CD4-positive, alpha-beta memory T cell (primary cell): Measurements from ENCODE around the gene DYRK1A. TPM values are rescaled to one million over a fixed set of nuclear protein-coding genes. Genes with fewer than 3 reads are reported as not detected.
"Not testable (repeated sequence)": the region's sequence is repeated elsewhere in the genome, so short reads cannot be mapped to it uniquely, and the experiment has no call there.

ENCODE experiments used
- CTCF ChIA-PET: fragments of 350-600 bp; sonication (Branson Sonifier 250); formaldehyde crosslinking; loops from one replicate; lab custom pipeline; 2021; ENCODE audit warnings: inconsistent platforms; ENCODE audit not compliant: partially characterized antibody; lab: Charles Lee
- POLR2A ChIA-PET: fragments of 350-600 bp; sonication (Branson Sonifier 250); formaldehyde crosslinking; loops from one replicate; lab custom pipeline; 2021; ENCODE audit not compliant: partially characterized antibody; lab: Charles Lee
- DNase-seq, 5 donors: peaks; one replicate each; pipeline versions ENCODE4 v3.0.0 to v3.0.0-alpha.2; 2020 to 2022; ENCODE audit warnings: mixed read lengths in 1 of 5
- H3K27ac ChIP-seq: one replicate; pipeline ENCODE4 v1.7.0; 2013; ENCODE audit warnings: low read depth, low read length
- H3K27me3 ChIP-seq: 2 replicates; pipeline ENCODE4 v1.7.0; 2013; ENCODE audit warnings: mild to moderate bottlenecking, low read length, moderate library complexity; ENCODE audit not compliant: insufficient read depth
- H3K36me3 ChIP-seq: 2 replicates; pipeline ENCODE4 v1.7.0; 2013; ENCODE audit warnings: mild to moderate bottlenecking, low read length, moderate library complexity; ENCODE audit not compliant: insufficient read depth
- H3K4me1 ChIP-seq: 2 replicates; pipeline ENCODE4 v1.7.0; 2013; ENCODE audit warnings: mild to moderate bottlenecking, low read length, moderate library complexity; ENCODE audit not compliant: insufficient read depth
- H3K4me3 ChIP-seq, 2 donors: one replicate each; pipeline ENCODE4 v1.7.0; 2013; ENCODE audit warnings: low read length in 2 of 2, mild to moderate bottlenecking in 1 of 2
- H3K9me3 ChIP-seq, 2 donors: one replicate each; pipeline ENCODE4 v1.7.0; 2013; ENCODE audit warnings: low read length in 2 of 2, control low read depth in 1 of 2; ENCODE audit not compliant: control insufficient read depth in 1 of 2
- H3K27ac Mint-ChIP-seq, 7 donors: one replicate each; pipeline ENCODE4 v1.8.0; 2020 to 2021; ENCODE audit warnings: mixed read lengths in 7 of 7, mild to moderate bottlenecking in 6 of 7, inconsistent platforms in 3 of 7, moderate library complexity in 3 of 7
- H3K27me3 Mint-ChIP-seq, 2 donors: one replicate each; pipeline ENCODE4 v1.8.0; 2020 to 2021; ENCODE audit warnings: mixed read lengths in 2 of 2
- H3K36me3 Mint-ChIP-seq, 2 donors: one replicate each; pipeline ENCODE4 v1.8.0; 2020 to 2021; ENCODE audit warnings: mixed read lengths in 2 of 2, inconsistent platforms in 1 of 2, mild to moderate bottlenecking in 1 of 2
- H3K4me1 Mint-ChIP-seq, 4 donors: one replicate each; pipeline ENCODE4 v1.8.0; 2020 to 2021; ENCODE audit warnings: mixed read lengths in 4 of 4, mild to moderate bottlenecking in 1 of 4
- H3K4me3 Mint-ChIP-seq, 8 donors: one replicate each; pipeline ENCODE4 v1.8.0; 2020 to 2021; ENCODE audit warnings: mixed read lengths in 8 of 8, mild to moderate bottlenecking in 7 of 8, moderate library complexity in 6 of 8, inconsistent platforms in 3 of 8
- H3K9me3 Mint-ChIP-seq, 8 donors: one replicate each; pipeline ENCODE4 v1.8.0; 2020 to 2021; ENCODE audit warnings: mixed read lengths in 8 of 8, mild to moderate bottlenecking in 5 of 8, inconsistent platforms in 3 of 8, moderate library complexity in 1 of 8
- intact Hi-C: fragments of 100-400 bp; cut with micrococcal nuclease; formaldehyde crosslinking; loops from one replicate; pipeline ENCODE4 v1.15.1; 2023
- polyA plus RNA-seq, 2 donors: library from polyadenylated mRNA; unstranded; fragments of 300-500 nt; fragmentation: Illumina TruSeq; gene quantifications; one replicate each; pipeline ENCODE4 v1.2.3, GENCODE V29; 2021
- total RNA-seq, 2 experiments: library from RNA; stranded (reverse); gene quantifications; one replicate each; pipeline ENCODE4 v1.2.3, GENCODE V29; 2021

The DYRK1A gene
- total and polyA plus RNA-seq, 4 experiments from 2014 or later, result 1.4 to 130 (median 65.2) TPM

GRCh38 chr21:37538971-37539590 is 172.5 kb downstream of the DYRK1A start:
- Mint-ChIP-seq H3K27ac (no peak overlapping the region), H3K9me3 (peaks cover 3 to 43% (median 28%) of the 10 kb centered on the region in 8 donors), H3K4me3 (no peak overlapping the region), H3K4me1 (no peaks in the 10 kb centered on the region), H3K27me3 (peaks cover 28 to 41% of the 10 kb centered on the region in 2 donors), H3K36me3 (peaks cover 2 to 3% of the 10 kb centered on the region in 2 donors)
- intact Hi-C loops, result no loop called here
- Histone ChIP-seq H3K27me3 (no peaks in the 10 kb centered on the region), H3K4me1 (no peaks in the 10 kb centered on the region), H3K36me3 (no peaks in the 10 kb centered on the region), H3K4me3 (no peak overlapping the region), H3K9me3 (no peaks in the 10 kb centered on the region), H3K27ac (no peak overlapping the region)
- CTCF ChIA-PET, result no interaction called here
- POLR2A ChIA-PET, result interaction anchor here (0.7 kb wide), 1 partner anchor 25 kb away, joined by 3 read pairs; no protein-coding TSS in a partner anchor
- no peak for DNase-seq

- H3K36me3 ChIP-seq, POLR2A ChIA-PET: not testable (repeated sequence)
Observed at GRCh38 chr21:37541128-37541527, 174.6 kb downstream of the DYRK1A start.

GRCh38 chr21:37542512-37542911 is 175.9 kb downstream of the DYRK1A start:
- no peak for DNase-seq
- no peaks in the 10 kb centered on the region for H3K27me3 ChIP-seq
- CTCF ChIA-PET, result no interaction called here
- no peaks in the 10 kb centered on the region for H3K36me3 ChIP-seq
- H3K4me1 ChIP-seq, result no peaks in the 10 kb centered on the region
- intact Hi-C loops, result no loop called here
- no peak overlapping the region for H3K4me3 Mint-ChIP-seq
- H3K9me3 ChIP-seq, result no peaks in the 10 kb centered on the region
- peaks cover 14 to 22% of the 10 kb centered on the region in 2 donors for H3K27me3 Mint-ChIP-seq
- POLR2A ChIA-PET, result no interaction called here
- H3K27ac Mint-ChIP-seq, result no peak overlapping the region
- no peak overlapping the region for H3K4me3 ChIP-seq
- peaks cover 0 to 3% (median 0%) of the 10 kb centered on the region in 4 donors for H3K4me1 Mint-ChIP-seq
- no peak overlapping the region for H3K27ac ChIP-seq
- peaks cover 2 to 3% of the 10 kb centered on the region in 2 donors for H3K36me3 Mint-ChIP-seq
- peaks cover 0 to 26% (median 13%) of the 10 kb centered on the region in 8 donors for H3K9me3 Mint-ChIP-seq

More at GRCh38 chr21:37541128-37541527, 174.6 kb downstream of the DYRK1A start:
- H3K4me3 Mint-ChIP-seq, CTCF ChIA-PET, H3K4me3 ChIP-seq, H3K27ac ChIP-seq, H3K4me1 ChIP-seq, H3K27me3 ChIP-seq, intact Hi-C loops, H3K27ac Mint-ChIP-seq, H3K9me3 ChIP-seq, H3K4me1 Mint-ChIP-seq, H3K36me3 Mint-ChIP-seq, DNase-seq: not testable (repeated sequence)
- Mint-ChIP-seq H3K9me3 (peaks cover 3 to 35% (median 22%) of the 10 kb centered on the region in 8 donors), H3K27me3 (peaks cover 16 to 22% of the 10 kb centered on the region in 2 donors)

GRCh38 chr21:37546299-37546908 is 179.8 kb downstream of the DYRK1A start:
- no peak for DNase-seq
- Mint-ChIP-seq H3K9me3 (peaks cover 0 to 19% (median 12%) of the 10 kb centered on the region in 8 donors), H3K27ac (no peak overlapping the region)

GRCh38 chr21:37546949-37547614 is 180.5 kb downstream of the DYRK1A start:
- Mint-ChIP-seq H3K4me3 (no peak overlapping the region), H3K36me3 (peaks cover 2% of the 10 kb centered on the region in 2 donors), H3K27me3 (peaks cover 8 to 17% of the 10 kb centered on the region in 2 donors), H3K27ac (no peak overlapping the region), H3K9me3 (peaks cover 0 to 12% (median 10%) of the 10 kb centered on the region in 8 donors), H3K4me1 (peaks cover 0 to 9% (median 2%) of the 10 kb centered on the region in 4 donors)
- ChIA-PET POLR2A (no interaction called here), CTCF (no interaction called here)
- Histone ChIP-seq H3K27me3 (no peaks in the 10 kb centered on the region), H3K9me3 (no peaks in the 10 kb centered on the region), H3K36me3 (no peaks in the 10 kb centered on the region), H3K4me1 (peaks cover 6% of the 10 kb centered on the region), H3K4me3 (no peak overlapping the region), H3K27ac (no peak overlapping the region)
- DNase-seq, result no peak
- intact Hi-C loops, result no loop called here

More at GRCh38 chr21:37546299-37546908, 179.8 kb downstream of the DYRK1A start:
- intact Hi-C loops, result no loop called here
- H3K9me3 ChIP-seq, result no peaks in the 10 kb centered on the region
- H3K27ac ChIP-seq, result no peak overlapping the region
- H3K27me3 Mint-ChIP-seq, result peaks cover 10 to 17% of the 10 kb centered on the region in 2 donors
- CTCF ChIA-PET, result no interaction called here
- POLR2A ChIA-PET, result no interaction called here
- peaks cover 2 to 3% of the 10 kb centered on the region in 2 donors for H3K36me3 Mint-ChIP-seq
- H3K27me3 ChIP-seq, result no peaks in the 10 kb centered on the region
- peak overlapping the region in 1 of 8 donors; percentile 34 for H3K4me3 Mint-ChIP-seq
- H3K4me3 ChIP-seq, result no peak overlapping the region
- H3K4me1 ChIP-seq, result peaks cover 6% of the 10 kb centered on the region
- H3K36me3 ChIP-seq, result no peaks in the 10 kb centered on the region
- peaks cover 0 to 9% (median 2%) of the 10 kb centered on the region in 4 donors for H3K4me1 Mint-ChIP-seq

GRCh38 chr21:37547615-37548200 is 181.1 kb downstream of the DYRK1A start:
- Histone ChIP-seq H3K27ac (no peak overlapping the region), H3K4me1 (peaks cover 6% of the 10 kb centered on the region), H3K27me3 (no peaks in the 10 kb centered on the region), H3K9me3 (no peaks in the 10 kb centered on the region), H3K4me3 (no peak overlapping the region), H3K36me3 (no peaks in the 10 kb centered on the region)
- H3K27ac Mint-ChIP-seq, result no peak overlapping the region
- ChIA-PET POLR2A (no interaction called here), CTCF (no interaction called here)
- H3K36me3 Mint-ChIP-seq, result peaks cover 0 to 2% of the 10 kb centered on the region in 2 donors
- peaks cover 0 to 9% (median 2%) of the 10 kb centered on the region in 4 donors for H3K4me1 Mint-ChIP-seq
- no peak overlapping the region for H3K4me3 Mint-ChIP-seq
- no peak for DNase-seq
- intact Hi-C loops, result no loop called here
- peaks cover 0 to 6% (median 4%) of the 10 kb centered on the region in 8 donors for H3K9me3 Mint-ChIP-seq
- peaks cover 8 to 17% of the 10 kb centered on the region in 2 donors for H3K27me3 Mint-ChIP-seq

GRCh38 chr21:37548521-37548981 is 182.0 kb downstream of the DYRK1A start:
- no peaks in the 10 kb centered on the region for H3K27me3 ChIP-seq
- CTCF ChIA-PET, result no interaction called here
- peaks cover 6% of the 10 kb centered on the region for H3K4me1 ChIP-seq
- no peak for DNase-seq
- Mint-ChIP-seq H3K4me3 (no peak overlapping the region), H3K9me3 (peaks cover 0 to 2% (median 0%) of the 10 kb centered on the region in 8 donors), H3K27ac (no peak overlapping the region), H3K36me3 (no peaks in the 10 kb centered on the region), H3K27me3 (peaks cover 8 to 15% of the 10 kb centered on the region in 2 donors), H3K4me1 (peaks cover 0 to 9% (median 2%) of the 10 kb centered on the region in 4 donors)
- POLR2A ChIA-PET, result no interaction called here
- H3K27ac ChIP-seq, result no peak overlapping the region
- H3K9me3 ChIP-seq, result no peaks in the 10 kb centered on the region
- intact Hi-C loops, result no loop called here
- no peaks in the 10 kb centered on the region for H3K36me3 ChIP-seq
- no peak overlapping the region for H3K4me3 ChIP-seq
